Left ventricle myocardium inferior (tissue), 1 donor: ENCODE measurements around the gene ZDHHC7. TPM values are rescaled to one million over a fixed set of nuclear protein-coding genes. Genes with fewer than 3 reads are reported as not detected.

Source experiments
- DNase-seq: peaks from one replicate; pipeline ENCODE4 v3.0.0-alpha.2; 2020
- H3K27ac ChIP-seq: fragments of 200-600 bp; replicated peaks from 2 replicates; pipeline ENCODE4 v1.8.0; 2021
- H3K27me3 ChIP-seq: fragments of 200-600 bp; 2 replicates; pipeline ENCODE4 v1.8.0; 2021; ENCODE audit warnings: low read depth
- H3K36me3 ChIP-seq: fragments of 200-600 bp; 2 replicates; pipeline ENCODE4 v1.8.0; 2021
- H3K4me1 ChIP-seq: fragments of 200-600 bp; 2 replicates; pipeline ENCODE4 v1.8.0; 2021
- H3K4me3 ChIP-seq: fragments of 200-600 bp; 2 replicates; pipeline ENCODE4 v1.8.0; 2021; ENCODE audit warnings: mild to moderate bottlenecking, moderate library complexity
- H3K9me3 ChIP-seq: fragments of 200-600 bp; replicated peaks from 2 replicates; pipeline ENCODE4 v1.8.0; 2021
- intact Hi-C: fragments of 100-400 bp; cut with micrococcal nuclease; formaldehyde crosslinking; loops from one replicate; pipeline ENCODE4 v1.11.0; 2022
- total RNA-seq: library from RNA; stranded (reverse); fragmentation: NEBNext Ultra II Directional; extraction: Animal tissue kit (Norgen Biotek cat#: 25700); gene quantifications from one replicate; pipeline ENCODE4 v1.2.1, GENCODE V29; 2021
- TF ChIP-seq, protein P1 (sequence below): fragments of 200-600 bp; IDR thresholded peaks from 2 replicates; pipeline ENCODE4 v1.8.0; 2021; ENCODE audit warnings: antibody characterized with exemption, mild to moderate bottlenecking, borderline replicate concordance
- donor health status: DM: no; HTN: yes; CAD: no; lungs with severe emphysema.

Gene ZDHHC7
- total RNA-seq, 1 donor from 2014 or later: 36.8 TPM

DNA sequence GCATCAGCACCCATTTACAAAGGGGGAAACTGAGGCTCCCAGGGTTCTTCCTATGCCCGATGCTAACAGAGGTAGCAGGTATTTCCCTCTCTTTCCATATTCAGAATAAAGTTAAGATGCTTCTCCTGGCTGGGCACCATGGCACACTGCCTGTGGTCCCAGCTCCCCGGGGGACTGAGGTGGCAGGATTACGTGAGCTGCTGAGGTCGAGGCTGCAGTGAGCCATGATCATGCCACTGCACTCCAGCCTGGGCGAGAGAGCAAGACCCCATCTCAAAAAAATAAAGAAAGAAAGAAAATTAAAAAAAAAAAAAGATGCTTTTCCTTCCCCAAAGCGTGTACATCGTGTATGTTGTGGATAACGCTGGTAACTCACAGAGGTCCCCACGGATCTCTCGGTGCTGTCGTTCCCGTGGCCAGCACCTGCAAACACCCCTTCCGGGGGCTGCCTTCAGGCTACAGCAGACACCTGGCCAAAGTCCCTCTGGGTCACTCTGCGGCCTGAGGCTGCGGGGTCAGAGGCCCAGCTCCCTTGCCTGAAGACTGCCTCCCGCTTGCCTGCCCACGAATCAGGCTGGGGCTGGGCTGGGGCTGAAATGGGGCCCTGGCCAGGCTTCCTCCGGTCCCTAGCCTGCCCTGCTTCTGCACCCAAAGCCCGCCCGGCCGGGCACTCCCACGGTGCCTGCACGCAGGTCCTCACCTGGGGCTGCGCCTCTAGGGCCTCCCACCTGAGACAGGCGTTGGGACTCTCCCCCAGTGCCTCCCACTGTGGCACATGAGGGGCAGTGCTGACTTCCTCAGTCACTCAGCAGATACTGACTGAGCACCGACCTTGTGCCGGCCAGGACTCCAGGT is 63.1 kb downstream of the ZDHHC7 start:
- H3K27ac ChIP-seq: no peak overlapping the region
- DNase-seq: no peak
- intact Hi-C loops: no loop called here

DNA sequence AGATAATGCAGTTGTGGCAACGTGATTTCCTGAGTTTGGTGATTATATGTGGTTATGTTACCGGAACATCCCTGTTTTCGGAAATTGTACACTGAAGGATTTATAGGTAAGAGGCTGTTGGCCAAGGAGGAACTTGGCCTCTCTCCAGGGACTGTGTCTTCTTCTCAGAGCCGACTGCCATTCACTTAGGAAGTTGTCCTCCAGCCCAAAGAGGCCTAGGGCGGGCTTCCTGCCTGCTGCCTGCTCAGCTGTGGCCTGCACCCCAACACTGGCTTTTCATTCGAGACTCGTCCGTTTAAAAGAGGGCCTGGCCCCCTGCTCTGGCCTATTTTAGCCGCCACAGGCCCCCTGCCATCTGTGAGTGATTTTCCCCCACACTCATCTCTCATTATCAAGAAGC is 64.3 kb downstream of the ZDHHC7 start:
- TF ChIP-seq, protein P1, sequence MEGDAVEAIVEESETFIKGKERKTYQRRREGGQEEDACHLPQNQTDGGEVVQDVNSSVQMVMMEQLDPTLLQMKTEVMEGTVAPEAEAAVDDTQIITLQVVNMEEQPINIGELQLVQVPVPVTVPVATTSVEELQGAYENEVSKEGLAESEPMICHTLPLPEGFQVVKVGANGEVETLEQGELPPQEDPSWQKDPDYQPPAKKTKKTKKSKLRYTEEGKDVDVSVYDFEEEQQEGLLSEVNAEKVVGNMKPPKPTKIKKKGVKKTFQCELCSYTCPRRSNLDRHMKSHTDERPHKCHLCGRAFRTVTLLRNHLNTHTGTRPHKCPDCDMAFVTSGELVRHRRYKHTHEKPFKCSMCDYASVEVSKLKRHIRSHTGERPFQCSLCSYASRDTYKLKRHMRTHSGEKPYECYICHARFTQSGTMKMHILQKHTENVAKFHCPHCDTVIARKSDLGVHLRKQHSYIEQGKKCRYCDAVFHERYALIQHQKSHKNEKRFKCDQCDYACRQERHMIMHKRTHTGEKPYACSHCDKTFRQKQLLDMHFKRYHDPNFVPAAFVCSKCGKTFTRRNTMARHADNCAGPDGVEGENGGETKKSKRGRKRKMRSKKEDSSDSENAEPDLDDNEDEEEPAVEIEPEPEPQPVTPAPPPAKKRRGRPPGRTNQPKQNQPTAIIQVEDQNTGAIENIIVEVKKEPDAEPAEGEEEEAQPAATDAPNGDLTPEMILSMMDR: no peak
- intact Hi-C loops: no loop called here
- Histone ChIP-seq H3K4me1 (peaks cover 3% of the 10 kb centered on the region), H3K36me3 (no peaks in the 10 kb centered on the region), H3K9me3 (no peaks in the 10 kb centered on the region), H3K4me3 (no peak overlapping the region), H3K27ac (no peak overlapping the region), H3K27me3 (no peaks in the 10 kb centered on the region)
- no peak for DNase-seq

More for the DNA sequence above, 63.1 kb downstream of the ZDHHC7 start:
- TF ChIP-seq, protein P1: no peak
- H3K4me3 ChIP-seq: no peak overlapping the region
- no peaks in the 10 kb centered on the region for H3K36me3 ChIP-seq
- H3K27me3 ChIP-seq: no peaks in the 10 kb centered on the region
- H3K4me1 ChIP-seq: peaks cover 15% of the 10 kb centered on the region
- H3K9me3 ChIP-seq: no peaks in the 10 kb centered on the region

DNA sequence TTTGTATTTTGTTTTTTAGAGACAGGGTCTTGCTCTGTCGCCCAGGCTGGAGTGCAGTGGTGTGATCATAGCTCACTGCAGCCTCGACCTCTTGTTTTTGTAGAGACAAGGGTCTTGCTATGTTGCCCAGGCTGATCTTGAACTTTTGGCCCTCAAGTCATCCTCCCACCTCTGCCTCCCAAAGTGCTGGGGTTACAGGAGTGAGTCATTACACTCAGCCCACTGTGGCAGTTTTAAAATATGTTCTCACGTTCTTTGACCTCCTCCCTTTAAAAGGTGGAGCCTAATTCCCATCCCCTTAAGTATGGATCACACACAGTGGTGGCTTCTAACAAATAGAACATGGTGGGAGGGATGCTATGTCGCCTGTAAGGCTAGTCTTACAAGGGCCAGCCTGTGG is 67.7 kb downstream of the ZDHHC7 start:
- no peaks in the 10 kb centered on the region for H3K9me3 ChIP-seq
- TF ChIP-seq, protein P1: no peak
- H3K4me3 ChIP-seq: no peak overlapping the region
- intact Hi-C loops: no loop called here
- no peaks in the 10 kb centered on the region for H3K27me3 ChIP-seq
- H3K36me3 ChIP-seq: no peaks in the 10 kb centered on the region
- no peak overlapping the region for H3K27ac ChIP-seq
- no peaks in the 10 kb centered on the region for H3K4me1 ChIP-seq
- no peak for DNase-seq

DNA sequence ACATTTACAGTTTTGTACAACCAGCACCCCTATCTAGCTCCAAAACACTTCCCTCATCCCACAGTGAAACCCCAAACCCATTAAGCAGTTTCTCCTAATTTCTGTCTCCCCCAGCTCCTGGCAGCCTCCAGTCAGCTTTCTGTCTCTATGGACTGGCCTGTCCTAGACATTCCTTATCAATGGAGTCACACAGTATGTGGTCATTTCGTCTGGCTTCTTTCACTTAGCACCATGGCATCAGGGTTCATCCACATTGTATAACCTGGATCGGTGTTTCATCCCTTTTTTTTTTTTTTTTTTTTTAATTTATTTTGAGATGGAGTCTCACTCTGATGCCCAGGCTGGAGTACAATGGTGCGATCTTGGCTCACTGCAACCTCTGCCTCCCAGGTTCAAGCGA is 68.5 kb downstream of the ZDHHC7 start:
- no peaks in the 10 kb centered on the region for H3K27me3 ChIP-seq
- H3K9me3 ChIP-seq: no peaks in the 10 kb centered on the region
- intact Hi-C loops: no loop called here
- no peak overlapping the region for H3K4me3 ChIP-seq
- no peaks in the 10 kb centered on the region for H3K4me1 ChIP-seq
- H3K27ac ChIP-seq: no peak overlapping the region
- TF ChIP-seq, protein P1: no peak
- DNase-seq: no peak
- no peaks in the 10 kb centered on the region for H3K36me3 ChIP-seq

DNA sequence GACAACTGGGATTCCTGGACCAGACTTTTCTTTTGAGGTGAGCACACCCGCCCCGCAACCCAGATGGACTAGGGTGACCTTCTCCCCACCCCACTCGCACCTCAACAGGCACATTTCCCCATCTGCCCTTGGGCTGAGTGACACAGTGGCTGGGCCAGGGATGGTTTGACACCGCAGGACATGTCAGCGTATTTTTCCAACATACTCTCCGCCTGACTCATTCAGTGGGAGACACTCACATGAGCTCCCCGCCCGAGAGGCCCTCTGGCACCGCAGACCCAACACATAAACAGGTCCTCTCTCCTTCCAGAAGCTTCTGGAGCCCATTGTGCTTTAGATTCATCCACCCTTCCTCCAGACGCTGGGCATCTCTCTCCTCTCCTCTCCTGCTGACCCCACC is 69.4 kb downstream of the ZDHHC7 start:
- Histone ChIP-seq H3K4me3 (no peak overlapping the region), H3K27ac (no peak overlapping the region), H3K9me3 (no peaks in the 10 kb centered on the region), H3K27me3 (no peaks in the 10 kb centered on the region), H3K4me1 (no peaks in the 10 kb centered on the region), H3K36me3 (no peaks in the 10 kb centered on the region)
- TF ChIP-seq, protein P1: no peak
- intact Hi-C loops: no loop called here
- no peak for DNase-seq
